ENCODE results near the gene SMIM28. TPM values are rescaled to one million over a fixed set of nuclear protein-coding genes. Genes with fewer than 3 reads are reported as not detected.

SMIM28 gene
- total and polyA plus RNA-seq, 2 donors (not counting 3 experiments of a cell fraction or from before 2014, with no cell fraction given) = not detected

DNA sequence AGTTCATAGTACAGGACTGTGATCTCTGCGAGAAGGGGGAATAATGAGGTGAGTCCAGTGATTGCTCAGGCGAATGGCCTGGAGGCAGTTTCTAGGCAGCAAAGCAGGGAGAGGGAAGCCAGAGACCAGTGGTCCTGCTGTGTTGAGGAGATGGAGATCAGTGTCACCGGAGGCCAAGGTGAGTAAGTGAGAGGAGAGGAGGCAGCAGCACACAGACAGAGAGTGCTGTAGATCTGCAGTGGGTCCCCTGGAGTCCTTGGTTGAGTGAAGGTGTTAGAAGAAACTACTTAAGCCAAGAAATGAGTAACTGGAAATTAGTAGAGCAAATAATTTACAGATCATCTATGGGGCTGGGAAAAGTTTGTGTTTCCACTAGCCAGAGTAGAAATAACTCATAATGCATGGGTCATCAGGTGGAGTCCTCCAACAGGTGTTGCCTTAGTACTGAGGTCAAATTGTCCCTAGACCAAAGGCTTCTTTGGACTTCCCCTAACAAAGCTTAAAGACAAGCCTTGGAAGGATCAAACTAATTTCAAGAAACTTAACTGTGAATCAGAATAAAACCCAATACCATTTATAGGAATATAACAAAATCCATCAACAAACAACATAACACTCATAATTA is 39.9 kb downstream of the SMIM28 start:
- POLR2A ChIA-PET = no interaction called here
- CTCF ChIA-PET = interaction anchor here (1.2 kb wide), 1 partner anchor 301 kb away, joined by 3 read pairs; no protein-coding TSS in a partner anchor
- dilution Hi-C loops (cut with MboI; ENCODE audit: extremely low pct_ligation_motif_present, low sequenced_read_pairs) = no loop called here
- no peak overlapping the region for H2AFZ ChIP-seq (ENCODE audit: low read depth, low read length)
- no peaks in the 10 kb centered on the region for H3K27me3 ChIP-seq (ENCODE audit: control insufficient read depth in 2 of 2, insufficient read depth in 2 of 2, low read length in 2 of 2)
- no peak overlapping the region for H3K27ac ChIP-seq (ENCODE audit: insufficient read depth, low read depth, low read length)
- TSS peak; percentile 1 for BruUV-seq (replicated peaks)
- no peaks in the 10 kb centered on the region for H3K79me2 ChIP-seq (ENCODE audit: control insufficient read depth, insufficient read depth, low read length)
- intact Hi-C loops (cut with micrococcal nuclease) = no loop called here
- H3K4me3 ChIP-seq (replicated peaks in 1 of 3; ENCODE audit: insufficient read depth in 1 of 3, low read depth in 1 of 3, low read length in 3 of 3) = no peak overlapping the region
- TF ChIP-seq EZH2 (IDR thresholded peaks at IDR 0.05; ENCODE audit: borderline replicate concordance, low read depth, low read length, severe bottlenecking) = no peak
- TF ChIP-seq, protein P1, sequence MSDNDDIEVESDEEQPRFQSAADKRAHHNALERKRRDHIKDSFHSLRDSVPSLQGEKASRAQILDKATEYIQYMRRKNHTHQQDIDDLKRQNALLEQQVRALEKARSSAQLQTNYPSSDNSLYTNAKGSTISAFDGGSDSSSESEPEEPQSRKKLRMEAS (IDR thresholded peaks at IDR 0.05; ENCODE audit: insufficient read depth, insufficient read length) = no peak
- no peak for TF ChIP-seq JUN (IDR thresholded peaks at IDR 0.05; ENCODE audit: borderline replicate concordance, insufficient read depth, insufficient read length, low read depth)
- TF ChIP-seq FOS (IDR thresholded peaks at IDR 0.05; ENCODE audit: borderline replicate concordance, insufficient read depth, low read length) = no peak
- no peak for TF ChIP-seq POLR2A (IDR thresholded peaks at IDR 0.05; ENCODE audit: low read depth, low read length)
- no peak for TF ChIP-seq POLR2AphosphoS5 (IDR thresholded peaks at IDR 0.05; ENCODE audit: insufficient read depth, low read depth, low read length)
- no peak for TF ChIP-seq GATA2 (IDR thresholded peaks at IDR 0.05; ENCODE audit: insufficient read depth, insufficient read length, low read depth, low read length)
- TF ChIP-seq CTCF (IDR thresholded peaks at IDR 0.05; ENCODE audit: extremely low read depth in 1 of 2, insufficient read depth in 1 of 2, low read depth in 1 of 2, low read length in 2 of 2) = no peak
- H4K20me1 ChIP-seq (replicated peaks; ENCODE audit: control insufficient read depth, extremely low read depth, insufficient read depth, low read length) = no peaks in the 10 kb centered on the region
- H3K36me3 ChIP-seq (ENCODE audit: control insufficient read depth in 2 of 2, extremely low read depth in 1 of 2, insufficient read depth in 2 of 2, low read length in 2 of 2) = peaks cover 4 to 7% of the 10 kb centered on the region in 2 experiments
- no peaks in the 10 kb centered on the region for H3K9me3 ChIP-seq (replicated peaks; ENCODE audit: control insufficient read depth, insufficient read depth, low read length)
- H3K9me1 ChIP-seq (replicated peaks; ENCODE audit: control insufficient read depth, extremely low read depth, insufficient read depth, low read length) = no peaks in the 10 kb centered on the region
- FAIRE-seq (no peak), DNase-seq (ENCODE audit: low read depth, low spot score) (no peak)
- H3K4me2 ChIP-seq (ENCODE audit: insufficient read depth, low read length) = no peak overlapping the region
- peaks cover 3% of the 10 kb centered on the region for H3K4me1 ChIP-seq (ENCODE audit: control insufficient read depth, extremely low read depth, insufficient read depth, low read length)
- no peak overlapping the region for H3K9ac ChIP-seq (replicated peaks; ENCODE audit: extremely low read depth, insufficient read depth, low read length)
